Astrocyte of the spinal cord (primary cell): Measurements from ENCODE around the gene NDUFS1.
A peak's percentile ranks its signal among the peaks of the same experiment; 100 is the strongest.

ENCODE experiments used
- DNase-seq: peaks from one replicate; pipeline ENCODE4 v3.0.0; 2011; ENCODE audit warnings: low read depth, low spot score
- H3K4me3 ChIP-seq: 2 replicates; pipeline ENCODE4 v1.5.1; 2011; ENCODE audit warnings: low read depth, mild to moderate bottlenecking, low read length, moderate library complexity
- in situ Hi-C: cut with HindIII; loops from 2 replicates; pipeline ENCODE4 v1.10.0; 2017; ENCODE audit warnings: low sequenced_read_pairs
- TF ChIP-seq, protein P1 (sequence below): IDR thresholded peaks from 2 replicates; pipeline ENCODE4 v1.5.1; 2012; ENCODE audit warnings: low read depth, mild to moderate bottlenecking, low read length, inconsistent platforms

Gene NDUFS1

DNA sequence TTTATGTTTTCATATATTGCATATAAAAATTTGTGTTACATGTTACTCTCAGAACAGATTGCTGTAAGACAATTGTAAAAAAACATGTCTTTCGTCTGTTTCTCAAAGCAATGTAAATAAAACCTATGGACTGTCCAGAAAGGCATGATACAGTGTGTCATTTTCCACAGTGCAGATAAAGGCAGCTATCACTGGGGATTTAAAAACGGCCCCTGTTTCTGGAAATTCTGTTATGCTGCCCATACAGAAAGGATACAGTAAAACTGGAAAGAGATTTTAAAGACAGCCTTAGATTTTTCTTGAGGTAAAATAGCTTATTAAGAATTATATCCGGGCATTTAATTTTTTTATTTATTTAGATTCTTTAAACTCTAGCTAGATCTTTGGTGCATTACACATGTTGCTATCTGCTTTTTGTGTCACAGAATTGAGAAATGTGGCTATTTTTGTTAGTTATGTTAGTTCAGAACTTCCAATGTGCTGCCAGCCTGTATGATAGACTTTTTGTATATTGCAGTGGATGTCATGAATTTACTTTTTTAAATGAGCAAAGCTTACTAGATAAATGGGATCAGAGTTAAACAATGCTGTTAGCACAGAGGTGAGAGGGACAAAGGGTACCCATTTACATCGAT is 72.4 kb downstream of the NDUFS1 start:
- in situ Hi-C loops = no loop called here
- H3K4me3 ChIP-seq = peak overlapping the region; percentile 68
- TF ChIP-seq, protein P1, sequence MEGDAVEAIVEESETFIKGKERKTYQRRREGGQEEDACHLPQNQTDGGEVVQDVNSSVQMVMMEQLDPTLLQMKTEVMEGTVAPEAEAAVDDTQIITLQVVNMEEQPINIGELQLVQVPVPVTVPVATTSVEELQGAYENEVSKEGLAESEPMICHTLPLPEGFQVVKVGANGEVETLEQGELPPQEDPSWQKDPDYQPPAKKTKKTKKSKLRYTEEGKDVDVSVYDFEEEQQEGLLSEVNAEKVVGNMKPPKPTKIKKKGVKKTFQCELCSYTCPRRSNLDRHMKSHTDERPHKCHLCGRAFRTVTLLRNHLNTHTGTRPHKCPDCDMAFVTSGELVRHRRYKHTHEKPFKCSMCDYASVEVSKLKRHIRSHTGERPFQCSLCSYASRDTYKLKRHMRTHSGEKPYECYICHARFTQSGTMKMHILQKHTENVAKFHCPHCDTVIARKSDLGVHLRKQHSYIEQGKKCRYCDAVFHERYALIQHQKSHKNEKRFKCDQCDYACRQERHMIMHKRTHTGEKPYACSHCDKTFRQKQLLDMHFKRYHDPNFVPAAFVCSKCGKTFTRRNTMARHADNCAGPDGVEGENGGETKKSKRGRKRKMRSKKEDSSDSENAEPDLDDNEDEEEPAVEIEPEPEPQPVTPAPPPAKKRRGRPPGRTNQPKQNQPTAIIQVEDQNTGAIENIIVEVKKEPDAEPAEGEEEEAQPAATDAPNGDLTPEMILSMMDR = no peak
- peak; percentile 46 for DNase-seq

DNA sequence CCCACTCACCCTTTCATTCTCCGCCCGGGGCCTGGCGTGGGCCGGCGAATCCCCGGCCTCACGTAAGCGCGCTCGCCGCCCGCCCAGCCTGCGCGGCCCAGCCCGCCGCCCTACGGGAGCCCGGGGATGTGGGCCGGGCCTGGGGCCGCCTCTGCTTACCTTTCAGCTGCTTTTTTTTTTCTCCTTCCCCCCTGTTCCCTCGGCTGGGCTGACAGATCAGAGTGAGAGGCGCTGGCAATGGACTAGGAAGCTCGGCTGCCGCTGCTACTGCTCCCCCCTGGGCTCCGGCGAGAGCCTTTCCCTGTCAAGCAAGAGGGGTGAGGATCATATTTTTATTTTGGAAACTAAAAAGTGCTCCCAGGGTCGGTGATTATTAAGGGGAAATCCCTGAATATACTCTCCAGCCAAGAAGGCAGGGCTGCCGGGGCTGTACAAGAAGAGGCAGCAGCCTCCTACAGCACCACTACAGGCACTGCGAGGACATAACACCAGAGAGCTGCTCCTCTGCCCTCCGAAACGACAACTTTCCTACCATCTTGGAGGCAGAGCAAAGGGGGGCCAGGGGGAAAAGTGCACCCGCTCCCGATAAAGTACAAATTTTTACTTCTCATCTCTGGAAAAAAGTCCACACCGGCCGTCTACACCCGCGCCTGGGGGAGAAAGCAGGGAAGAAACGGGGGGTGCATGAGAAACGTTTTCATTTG is 73.3 kb downstream of the NDUFS1 start, which contains the start of gene INO80D:
TSS of gene INO80D (minus strand) at position 433 of the 704 bp plus-strand sequence. CDS start 23,158 bp downstream, outside the sequence.
- DNase-seq = peak; percentile 88
- in situ Hi-C loops = no loop called here
- peak within 1 kb of the TSS; percentile 68 for H3K4me3 ChIP-seq
- TF ChIP-seq, protein P1 = peak; percentile 63

DNA sequence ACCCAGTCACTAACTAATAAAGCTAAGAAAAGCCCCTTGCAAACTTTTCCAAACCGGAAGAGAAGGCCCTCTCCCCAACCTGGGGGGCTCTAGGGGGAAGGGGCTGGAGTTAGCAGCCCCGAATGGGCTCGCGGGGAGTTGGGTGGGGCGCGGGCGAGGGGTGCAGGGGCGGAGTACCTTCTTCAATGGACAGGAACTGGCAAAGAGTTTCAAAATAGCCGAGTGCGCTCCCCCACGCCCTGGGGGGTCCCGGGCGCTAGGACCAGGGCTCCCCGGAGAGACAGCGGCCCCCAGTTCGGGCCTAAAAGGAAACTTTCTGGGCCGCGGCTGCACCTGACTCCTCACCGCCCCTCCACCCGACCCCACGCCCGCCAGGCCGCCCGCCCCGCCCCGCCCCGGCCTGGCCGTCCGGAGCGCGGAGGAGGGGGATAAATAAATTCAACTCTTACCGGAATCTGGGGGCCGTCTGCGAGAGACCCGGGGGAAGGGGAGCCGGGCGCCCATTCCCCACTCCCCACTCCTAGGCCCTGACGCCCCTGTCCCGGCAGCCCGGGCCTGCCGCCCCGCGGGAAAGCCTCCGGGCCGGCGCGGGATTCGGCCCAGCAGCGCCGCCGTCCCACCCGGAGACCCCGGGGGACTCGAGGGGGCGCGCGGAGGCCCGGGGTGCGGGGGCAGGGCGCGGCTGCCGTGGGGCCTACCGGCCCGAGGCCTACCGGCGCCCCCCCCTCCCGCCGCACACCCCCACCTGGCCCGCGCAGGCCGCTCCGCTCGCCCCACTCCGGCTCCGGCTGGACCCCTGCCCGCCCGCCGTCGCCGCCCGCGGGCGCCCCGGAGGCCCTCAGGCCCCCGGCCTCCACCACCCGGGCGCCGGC is 74.1 kb downstream of the NDUFS1 start:
- in situ Hi-C loops = no loop called here
- peak overlapping the region; percentile 68 for H3K4me3 ChIP-seq
- TF ChIP-seq, protein P1 = no peak
- DNase-seq = peak; percentile 21

DNA sequence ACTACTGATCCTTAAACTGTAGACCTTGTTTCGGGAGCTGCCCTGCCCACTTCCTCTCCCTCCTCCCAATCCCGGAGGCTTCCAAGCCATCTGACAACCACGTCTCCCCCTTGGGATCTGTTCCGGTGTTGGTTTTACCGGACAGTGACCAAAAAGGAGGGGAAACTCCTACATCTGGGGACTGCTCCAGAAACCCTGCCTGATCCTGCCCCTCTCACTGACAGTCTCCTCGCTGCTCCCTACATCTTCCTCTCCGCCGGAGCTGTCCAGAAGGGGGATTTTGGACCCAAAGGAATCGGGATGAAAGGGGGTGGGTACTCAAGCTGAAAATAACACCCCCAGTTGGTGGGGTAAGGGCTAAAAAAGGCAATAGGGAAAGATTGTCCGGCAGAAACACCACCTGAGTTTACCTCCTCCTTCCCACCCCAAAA is 74.8 kb downstream of the NDUFS1 start:
- in situ Hi-C loops = no loop called here
- peak overlapping the region; percentile 68 for H3K4me3 ChIP-seq
- TF ChIP-seq, protein P1 = no peak
- DNase-seq = peak; percentile 77

DNA sequence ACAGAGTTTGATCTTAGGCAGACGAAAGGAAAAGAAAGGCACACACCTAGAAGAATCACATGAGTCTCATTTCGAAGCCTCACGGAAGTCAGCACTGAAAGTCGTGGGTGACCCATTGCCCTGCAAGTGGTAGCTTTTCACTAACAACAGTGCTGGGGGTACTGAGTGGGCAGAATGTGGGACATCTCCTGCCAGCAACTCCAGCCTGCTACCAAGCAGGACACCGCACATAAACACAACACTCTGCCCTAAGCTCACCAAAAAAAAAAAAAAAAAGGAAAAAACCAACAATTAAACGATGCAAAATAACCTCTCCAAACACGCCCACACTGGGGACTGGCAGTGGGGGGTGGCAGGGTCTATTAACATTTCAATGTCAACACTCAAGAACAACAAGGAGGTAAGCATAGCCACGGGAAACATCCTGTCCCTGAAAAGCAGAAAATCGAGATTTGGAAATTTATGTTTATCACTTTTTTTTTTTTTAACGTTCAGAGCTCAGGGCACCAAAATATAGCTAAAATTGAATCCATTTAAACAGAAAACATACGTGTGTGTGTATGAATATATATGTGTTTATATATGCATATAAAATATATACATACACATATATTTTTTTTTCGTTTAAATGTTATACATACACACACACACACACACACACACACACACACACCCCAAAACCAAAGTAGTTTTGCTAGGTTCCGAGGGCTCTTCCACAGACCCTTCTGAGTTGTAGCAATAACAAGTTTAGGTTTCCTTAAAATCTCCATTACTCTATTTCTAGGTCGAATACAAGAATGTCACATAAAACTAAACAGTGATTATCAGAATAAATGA is 75.4 kb downstream of the NDUFS1 start:
- peak overlapping the region; percentile 68 for H3K4me3 ChIP-seq
- in situ Hi-C loops = no loop called here
- peak; percentile 4 for DNase-seq
- TF ChIP-seq, protein P1 = no peak
